ENCODE measurements around the gene HDAC1.

Gene HDAC1

GRCh38 chr1:32316903-32317277, 25.0 kb downstream of the HDAC1 start:
- peaks cover 42% of the 10 kb centered on the region for H3K36me3 ChIP-seq (ENCODE audit: low read length)
- no peaks in the 10 kb centered on the region for H3K9me2 ChIP-seq (replicated peaks; ENCODE audit: insufficient read depth, low read length)
- H3K27me3 ChIP-seq (ENCODE audit: low read length) = no peaks in the 10 kb centered on the region
- peak overlapping the region; percentile 62 for H3K4me2 ChIP-seq (ENCODE audit: low read depth, low read length, poor library complexity, severe bottlenecking)
- H3K27ac ChIP-seq (ENCODE audit: low read depth, low read length) = peak overlapping the region; percentile 94
- no peaks in the 10 kb centered on the region for H3K9me3 ChIP-seq (ENCODE audit: insufficient read depth, low read length)
- H3K79me2 ChIP-seq (ENCODE audit: insufficient read depth, low read length) = peaks cover 77% of the 10 kb centered on the region
- peaks cover 55% of the 10 kb centered on the region for H3F3A ChIP-seq (ENCODE audit: insufficient read depth)
- TF ChIP-seq EZH2phosphoT487 (conservative IDR thresholded peaks at IDR 0.05; ENCODE audit: low read length) = no peak
- no peak overlapping the region for H3K4me3 ChIP-seq (ENCODE audit: insufficient read depth, low read length, poor library complexity, severe bottlenecking)
- H4K20me1 ChIP-seq (ENCODE audit: low read depth, low read length) = no peaks in the 10 kb centered on the region
- H2AFZ ChIP-seq (ENCODE audit: low read depth, low read length, severe bottlenecking) = no peak overlapping the region
- H3K9ac ChIP-seq (ENCODE audit: low read length) = peak overlapping the region; percentile 35

- no peak for TF ChIP-seq CTCF (IDR thresholded peaks at IDR 0.05; ENCODE audit: insufficient read depth, low read length, poor library complexity, severe bottlenecking)
- no peak for TF ChIP-seq EZH2phosphoT487 (conservative IDR thresholded peaks at IDR 0.05; ENCODE audit: low read length)
- peaks cover 74% of the 10 kb centered on the region for H3K79me2 ChIP-seq (ENCODE audit: insufficient read depth, low read length)
- H3K9me2 ChIP-seq (replicated peaks; ENCODE audit: insufficient read depth, low read length) = no peaks in the 10 kb centered on the region
- no peaks in the 10 kb centered on the region for H3K27me3 ChIP-seq (ENCODE audit: low read length)
- no peak overlapping the region for H2AFZ ChIP-seq (ENCODE audit: low read depth, low read length, severe bottlenecking)
- H3K36me3 ChIP-seq (ENCODE audit: low read length) = peaks cover 41% of the 10 kb centered on the region
- H3K4me2 ChIP-seq (ENCODE audit: low read depth, low read length, poor library complexity, severe bottlenecking) = no peak overlapping the region
- H3K27ac ChIP-seq (ENCODE audit: low read depth, low read length) = peak overlapping the region; percentile 94
- peaks cover 62% of the 10 kb centered on the region for H3F3A ChIP-seq (ENCODE audit: insufficient read depth)
- no peaks in the 10 kb centered on the region for H4K20me1 ChIP-seq (ENCODE audit: low read depth, low read length)
- H3K9me3 ChIP-seq (ENCODE audit: insufficient read depth, low read length) = no peaks in the 10 kb centered on the region
- H3K4me3 ChIP-seq (ENCODE audit: insufficient read depth, low read length, poor library complexity, severe bottlenecking) = no peak overlapping the region
- H3K9ac ChIP-seq (ENCODE audit: low read length) = no peak overlapping the region
These were observed 26.4 kb downstream of the HDAC1 start for GRCh38 chr1:32318127-32318869.

- Histone ChIP-seq H3K9me2 (replicated peaks; ENCODE audit: insufficient read depth, low read length) (no peaks in the 10 kb centered on the region), H3K9ac (ENCODE audit: low read length) (peak overlapping the region; percentile 15; the same call in 1 of the 2 replicates), H3K4me3 (ENCODE audit: insufficient read depth, low read length, poor library complexity, severe bottlenecking) (no peak overlapping the region), H3K4me2 (ENCODE audit: low read depth, low read length, poor library complexity, severe bottlenecking) (peak overlapping the region; percentile 46), H4K20me1 (ENCODE audit: low read depth, low read length) (no peaks in the 10 kb centered on the region), H3K36me3 (ENCODE audit: low read length) (peaks cover 52% of the 10 kb centered on the region), H3K9me3 (ENCODE audit: insufficient read depth, low read length) (no peaks in the 10 kb centered on the region), H3K27me3 (ENCODE audit: low read length) (no peaks in the 10 kb centered on the region), H3K27ac (ENCODE audit: low read depth, low read length) (peak overlapping the region; percentile 90), H3K79me2 (ENCODE audit: insufficient read depth, low read length) (peaks cover 61% of the 10 kb centered on the region), H2AFZ (ENCODE audit: low read depth, low read length, severe bottlenecking) (no peak overlapping the region), H3F3A (ENCODE audit: insufficient read depth) (peaks cover 60% of the 10 kb centered on the region)
- no peak for TF ChIP-seq CTCF (IDR thresholded peaks at IDR 0.05; ENCODE audit: insufficient read depth, low read length, poor library complexity, severe bottlenecking)
- TF ChIP-seq EZH2phosphoT487 (conservative IDR thresholded peaks at IDR 0.05; ENCODE audit: low read length) = no peak
These were observed 29.9 kb downstream of the HDAC1 start for GRCh38 chr1:32321712-32322291.

- H3K9me3 ChIP-seq (ENCODE audit: insufficient read depth, low read length) = no peaks in the 10 kb centered on the region
- no peak overlapping the region for H3K9ac ChIP-seq (ENCODE audit: low read length)
- no peaks in the 10 kb centered on the region for H3K27me3 ChIP-seq (ENCODE audit: low read length)
- H3F3A ChIP-seq (ENCODE audit: insufficient read depth) = peaks cover 39% of the 10 kb centered on the region
- no peak overlapping the region for H3K4me2 ChIP-seq (ENCODE audit: low read depth, low read length, poor library complexity, severe bottlenecking)
- peaks cover 18% of the 10 kb centered on the region for H3K36me3 ChIP-seq (ENCODE audit: low read length)
- H3K4me3 ChIP-seq (ENCODE audit: insufficient read depth, low read length, poor library complexity, severe bottlenecking) = no peak overlapping the region
- H2AFZ ChIP-seq (ENCODE audit: low read depth, low read length, severe bottlenecking) = no peak overlapping the region
- no peaks in the 10 kb centered on the region for H3K9me2 ChIP-seq (replicated peaks; ENCODE audit: insufficient read depth, low read length)
- no peak overlapping the region for H3K27ac ChIP-seq (ENCODE audit: low read depth, low read length)
- TF ChIP-seq EZH2phosphoT487 (conservative IDR thresholded peaks at IDR 0.05; ENCODE audit: low read length) (no peak), CTCF (IDR thresholded peaks at IDR 0.05; ENCODE audit: insufficient read depth, low read length, poor library complexity, severe bottlenecking) (no peak)
- no peaks in the 10 kb centered on the region for H4K20me1 ChIP-seq (ENCODE audit: low read depth, low read length)
- H3K79me2 ChIP-seq (ENCODE audit: insufficient read depth, low read length) = peaks cover 21% of the 10 kb centered on the region
These were observed 35.3 kb downstream of the HDAC1 start for GRCh38 chr1:32327204-32327603.
